Right cardiac atrium (tissue), 5 donors: ENCODE measurements around the gene KRTAP10-4. TPM values are rescaled to one million over a fixed set of nuclear protein-coding genes. Genes with fewer than 3 reads are reported as not detected.
"Not testable (repeated sequence)": the region's sequence is repeated elsewhere in the genome, so short reads cannot be mapped to it uniquely, and the experiment has no call there.

ENCODE experiments used
- ATAC-seq, 2 donors: fragments of 200-7000 bp; cut with Tn5 transposase; one replicate each; pipeline versions ENCODE4 v1.8.0 to v1.9.1; 2020; ENCODE audit warnings: moderate library complexity in 2 of 2, mild to moderate bottlenecking in 1 of 2
- DNase-seq, 3 donors: peaks; one replicate each; pipeline ENCODE4 v3.0.0-alpha.2; 2020
- H3K27ac ChIP-seq: one replicate; pipeline ENCODE4 v1.5.1; 2013; ENCODE audit warnings: mild to moderate bottlenecking, low read length, control low read depth, moderate library complexity
- H3K27me3 ChIP-seq: one replicate; pipeline ENCODE4 v1.6.1; 2013; ENCODE audit not compliant: control insufficient read depth, insufficient read depth
- H3K4me1 ChIP-seq: one replicate; pipeline ENCODE4 v1.6.1; 2013; ENCODE audit warnings: low read length; ENCODE audit not compliant: control insufficient read depth, insufficient read depth
- H3K4me3 ChIP-seq: one replicate; pipeline ENCODE4 v1.5.1; 2013; ENCODE audit warnings: low read length, control low read depth
- H3K9me3 ChIP-seq: one replicate; pipeline ENCODE4 v1.6.1; 2013; ENCODE audit warnings: low read length; ENCODE audit not compliant: control insufficient read depth
- WGBS: extraction: QIAGEN DNeasy Blood & Tissue Kit; methylation state at CpG from one replicate; pipeline ENCODE4 v1.1.7; 2013; 5-methylcytosine and 5-hydroxymethylcytosine counted together
- intact Hi-C, 4 donors: fragments of 100-400 bp; cut with DNase I; formaldehyde crosslinking; loops; one replicate each; pipeline versions ENCODE4 v1.11.0 to v1.14.0; 2022 to 2023
- long read RNA-seq, 4 donors: library from polyadenylated mRNA; unstranded; transcript quantifications; one replicate each; pipeline ENCODE4 v2.0.0, GENCODE V29; 2020 to 2021
- polyA plus RNA-seq: library from polyadenylated mRNA; stranded (reverse); fragments of 200-250 nt; gene quantifications from one replicate; pipeline ENCODE4 v1.2.3, GENCODE V29; 2013
- total RNA-seq, 4 donors: library from RNA; stranded (reverse); fragmentation: NEBNext Ultra II Directional; extraction: Animal tissue kit (Norgen Biotek cat#: 25700); gene quantifications; one replicate each; pipeline ENCODE4 v1.2.1, GENCODE V29; 2021
- donor health status: healthy with polysubstance abuse.
- donor health status: DM: no; HTN: yes; CAD: no.
- donor health status: DM: no; HTN: no; CAD: no.
- donor health status: DM: no; HTN: yes; CAD: no; lungs with severe emphysema.
- donor health status: DM: yes; HTN: yes; CAD: no.

Gene KRTAP10-4, protein sequence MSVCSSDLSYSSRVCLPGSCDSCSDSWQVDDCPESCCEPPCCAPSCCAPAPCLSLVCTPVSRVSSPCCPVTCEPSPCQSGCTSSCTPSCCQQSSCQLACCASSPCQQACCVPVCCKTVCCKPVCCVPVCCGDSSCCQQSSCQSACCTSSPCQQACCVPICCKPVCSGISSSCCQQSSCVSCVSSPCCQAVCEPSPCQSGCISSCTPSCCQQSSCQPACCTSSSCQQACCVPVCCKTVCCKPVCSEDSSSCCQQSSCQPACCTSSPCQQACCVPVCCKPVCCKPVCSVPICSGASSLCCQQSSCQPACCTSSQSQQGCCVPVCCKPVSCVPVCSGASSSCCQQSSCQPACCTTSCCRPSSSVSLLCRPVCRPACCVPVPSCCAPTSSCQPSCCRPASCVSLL
- total RNA-seq (not detected), polyA plus RNA-seq (not detected)
- long read RNA-seq, donor 1 = 0 reads
- long read RNA-seq, donor 2 = 0 reads
- long read RNA-seq, donor 3 = 0 reads
- long read RNA-seq, donor 4 = 0 reads

- not testable (repeated sequence) for ATAC-seq
Observed at GRCh38 chr21:44573630-44574456, at the start of gene KRTAP10-4. Gene KRTAP10-4, plus strand, starts transcription at chr21:44573729. Its CDS starts 30 bp downstream, at chr21:44573759.

DNA sequence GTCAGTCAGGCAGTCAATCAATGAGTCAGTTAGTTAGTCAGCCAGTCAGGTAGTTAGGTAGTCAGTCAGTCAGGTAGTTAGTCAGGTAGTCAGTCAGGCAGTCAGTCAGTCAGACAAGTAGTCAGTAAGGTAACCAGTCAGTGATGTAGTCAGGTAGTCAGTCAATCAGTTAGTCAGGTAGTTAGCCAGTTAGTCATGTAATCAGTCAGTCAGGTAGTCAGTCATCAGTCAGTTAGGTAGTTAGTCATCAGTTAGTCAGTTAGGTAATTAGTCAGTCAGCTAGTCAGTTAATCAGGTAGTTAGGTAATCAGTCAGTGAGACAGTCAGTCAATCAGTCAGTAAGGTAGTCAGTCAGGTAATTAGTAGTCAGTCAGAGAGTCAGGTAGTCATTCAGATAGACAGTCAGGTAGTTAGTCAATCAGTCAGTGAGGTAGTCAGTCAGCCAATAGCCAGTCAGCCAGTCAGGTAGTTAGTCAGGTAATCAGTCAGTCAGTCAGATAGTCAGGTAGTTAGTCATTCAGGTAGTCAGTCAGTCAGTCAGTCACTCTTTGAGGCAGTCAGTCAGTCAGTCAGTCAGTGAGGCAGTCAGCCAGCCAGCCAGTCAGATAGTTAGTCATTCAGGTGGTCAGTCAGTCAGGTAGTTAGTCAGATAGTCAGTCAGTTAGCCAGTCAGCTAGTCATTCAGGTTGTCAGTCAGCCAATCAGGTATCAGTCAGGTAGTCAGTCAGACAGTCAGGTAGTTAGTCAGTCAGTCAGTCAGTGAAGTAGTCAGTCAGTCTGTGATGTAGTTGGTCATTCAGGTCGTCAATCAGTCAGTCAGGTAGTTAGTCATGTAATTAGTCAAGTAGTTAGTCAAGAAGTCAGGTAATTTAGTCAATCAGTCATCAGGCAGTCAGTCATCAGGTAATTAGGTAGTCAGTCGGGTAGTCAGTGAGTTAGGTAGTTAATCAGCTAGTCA is 48.8 kb upstream of the KRTAP10-4 start:
- Histone ChIP-seq H3K9me3 (no peaks in the 10 kb centered on the region), H3K27ac (no peak overlapping the region), H3K27me3 (no peaks in the 10 kb centered on the region), H3K4me1 (no peaks in the 10 kb centered on the region), H3K4me3 (no peak overlapping the region)
- ATAC-seq (no peak), DNase-seq (no peak)
- WGBS = 74% methylated on average over 2 of the region's 2 CpGs
- intact Hi-C loops = no loop called here

More at GRCh38 chr21:44573630-44574456, at the start of gene KRTAP10-4:
- 65% methylated on average over 22 of the region's 25 CpGs for WGBS
- H3K27ac ChIP-seq, H3K4me3 ChIP-seq, H3K27me3 ChIP-seq, H3K9me3 ChIP-seq, intact Hi-C loops, H3K4me1 ChIP-seq: not testable (repeated sequence)
- DNase-seq = peak in 1 of 3 donors; percentile 50

GRCh38 chr21:44525391-44526095 is 48.0 kb upstream of the KRTAP10-4 start:
- DNase-seq = peak in 2 of 3 donors; percentile 42 to 50
- no peak overlapping the region for H3K27ac ChIP-seq
- no peaks in the 10 kb centered on the region for H3K9me3 ChIP-seq
- no peak overlapping the region for H3K4me3 ChIP-seq
- intact Hi-C loops = no loop called here
- no peaks in the 10 kb centered on the region for H3K27me3 ChIP-seq
- 88% methylated on average over 20 of the region's 20 CpGs for WGBS
- no peaks in the 10 kb centered on the region for H3K4me1 ChIP-seq
- no peak for ATAC-seq

DNA sequence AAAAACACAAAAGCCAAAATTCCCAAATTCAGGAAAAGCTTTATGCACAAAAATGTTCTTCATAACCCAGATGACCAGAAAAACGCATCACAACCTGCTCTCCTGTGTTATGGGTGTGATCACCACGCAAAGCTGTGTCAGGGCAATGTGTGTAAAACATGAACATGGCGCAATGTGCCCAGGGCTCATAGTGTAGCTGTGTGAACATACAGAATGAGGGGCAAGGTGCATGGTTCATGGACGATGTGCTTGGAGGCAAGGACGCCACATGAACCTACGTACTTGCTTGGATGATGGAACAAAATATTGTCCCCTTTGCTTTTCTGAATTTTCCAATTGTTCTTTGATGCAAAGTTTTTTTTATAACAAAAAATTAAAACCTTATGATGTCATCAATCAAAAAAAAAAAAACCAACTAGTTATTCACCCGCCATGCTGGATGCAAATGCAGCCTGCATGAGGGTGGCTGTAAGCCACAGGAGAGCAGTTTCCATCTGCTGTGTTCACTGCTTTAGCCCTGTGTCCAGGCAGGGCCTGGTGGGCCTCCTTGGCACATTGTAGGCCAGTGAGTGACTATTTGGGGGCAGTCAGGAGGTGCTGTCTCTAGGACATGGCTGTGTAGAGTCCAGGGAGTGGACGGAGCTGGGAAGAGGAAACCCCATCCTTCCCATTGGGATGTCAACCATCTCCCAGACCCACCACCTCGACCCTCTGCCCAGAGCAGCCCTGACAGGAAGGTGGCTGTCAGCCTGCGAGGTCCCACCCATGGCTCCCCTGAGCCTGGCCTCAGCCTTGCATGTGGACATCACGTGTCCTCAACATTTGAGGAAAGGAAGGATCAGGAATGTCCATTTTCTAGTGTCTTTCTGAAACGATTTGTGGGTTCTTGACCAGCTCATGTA is 47.2 kb upstream of the KRTAP10-4 start:
- 86% methylated on average over 12 of the region's 12 CpGs for WGBS
- DNase-seq (peak in 2 of 3 donors; percentile 1 to 25), ATAC-seq (no peak)
- intact Hi-C loops = no loop called here
- no peaks in the 10 kb centered on the region for H3K27me3 ChIP-seq
- no peaks in the 10 kb centered on the region for H3K9me3 ChIP-seq
- H3K4me3 ChIP-seq = no peak overlapping the region
- no peak overlapping the region for H3K27ac ChIP-seq
- no peaks in the 10 kb centered on the region for H3K4me1 ChIP-seq

GRCh38 chr21:44527156-44527982 is 46.2 kb upstream of the KRTAP10-4 start:
- H3K27me3 ChIP-seq = no peaks in the 10 kb centered on the region
- no peaks in the 10 kb centered on the region for H3K4me1 ChIP-seq
- peak; percentile 4 to 27 (median 26) for DNase-seq
- intact Hi-C loops = no loop called here
- H3K9me3 ChIP-seq = no peaks in the 10 kb centered on the region
- no peak for ATAC-seq
- WGBS = 85% methylated on average over 37 of the region's 37 CpGs
- no peak overlapping the region for H3K4me3 ChIP-seq
- H3K27ac ChIP-seq = no peak overlapping the region

DNA sequence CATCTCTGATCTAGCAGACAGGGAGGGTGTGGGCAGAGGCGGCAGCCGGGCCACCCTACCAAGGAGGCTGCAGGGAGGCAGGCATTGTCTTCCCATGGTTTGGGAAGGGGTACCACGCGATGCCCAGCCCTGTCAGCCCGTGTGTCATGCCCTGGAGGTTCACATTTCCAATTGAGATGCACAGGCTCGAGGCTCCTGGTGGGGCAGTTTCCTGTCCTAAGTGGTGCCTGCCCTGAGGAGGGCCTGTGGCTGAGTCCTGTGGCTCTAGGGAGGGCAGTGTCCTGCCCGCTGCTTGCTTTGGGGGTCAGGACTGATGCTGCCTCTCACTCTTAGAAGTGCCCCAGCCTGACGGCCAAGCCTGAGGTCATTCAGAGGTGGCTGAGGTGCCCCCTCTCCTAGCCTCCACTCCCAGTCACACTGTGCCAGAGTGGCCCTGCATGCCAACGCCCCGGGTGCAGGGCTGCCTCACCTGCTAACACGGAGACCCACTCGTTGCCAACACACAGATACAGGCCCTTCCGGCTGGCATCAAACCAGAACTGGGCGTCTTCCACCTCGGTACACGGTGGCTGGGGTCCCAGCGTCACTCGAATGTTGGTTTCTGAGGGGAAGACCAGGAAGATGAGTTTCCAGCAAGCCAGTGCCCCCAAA is 45.4 kb upstream of the KRTAP10-4 start:
- WGBS = 83% methylated on average over 18 of the region's 18 CpGs
- ATAC-seq (peak in 1 of 2 donors; percentile 11), DNase-seq (peak; percentile 3 to 37 (median 7))
- Histone ChIP-seq H3K9me3 (no peaks in the 10 kb centered on the region), H3K27me3 (no peaks in the 10 kb centered on the region), H3K4me3 (no peak overlapping the region), H3K4me1 (no peaks in the 10 kb centered on the region), H3K27ac (no peak overlapping the region)
- intact Hi-C loops = no loop called here

- Histone ChIP-seq H3K27me3 (no peaks in the 10 kb centered on the region), H3K4me3 (no peak overlapping the region), H3K27ac (no peak overlapping the region), H3K9me3 (no peaks in the 10 kb centered on the region), H3K4me1 (no peaks in the 10 kb centered on the region)
- WGBS = 83% methylated on average over 10 of the region's 10 CpGs
- intact Hi-C loops = no loop called here
- ATAC-seq = no peak
- no peak for DNase-seq
Observed at GRCh38 chr21:44528634-44528995, 44.9 kb upstream of the KRTAP10-4 start.

DNA sequence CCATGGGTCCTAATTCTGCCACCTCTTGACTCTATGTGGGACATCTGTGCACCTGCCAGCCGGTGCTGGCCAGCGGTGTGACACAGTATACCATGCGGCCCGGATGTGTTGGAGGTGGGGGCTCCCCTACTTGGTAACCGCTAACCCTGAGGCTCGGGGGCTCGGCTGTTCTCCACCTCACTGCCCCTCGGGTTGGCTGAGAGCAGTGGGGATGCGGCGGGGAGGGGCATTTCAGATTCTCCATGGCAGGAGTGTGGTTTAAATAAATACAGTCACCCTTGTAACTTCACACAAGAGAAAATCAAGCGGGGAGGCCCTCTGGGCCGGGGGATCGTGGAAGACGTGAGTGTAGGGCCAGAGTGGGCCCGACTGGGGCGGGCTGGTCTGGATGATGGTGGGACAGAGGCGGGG is 44.5 kb upstream of the KRTAP10-4 start:
- intact Hi-C loops = no loop called here
- no peak overlapping the region for H3K27ac ChIP-seq
- ATAC-seq (no peak), DNase-seq (peak in 1 of 3 donors; percentile 54)
- H3K9me3 ChIP-seq = no peaks in the 10 kb centered on the region
- WGBS = 91% methylated on average over 17 of the region's 17 CpGs
- H3K4me1 ChIP-seq = no peaks in the 10 kb centered on the region
- no peak overlapping the region for H3K4me3 ChIP-seq
- no peaks in the 10 kb centered on the region for H3K27me3 ChIP-seq
